HCT116 (cell line): Measurements from ENCODE around the gene SHC1.

Experiments used
- POLR2A ChIP-seq: IDR thresholded peaks from 2 replicates; pipeline ENCODE4 v1.7.0; 2011; ENCODE audit warnings: borderline replicate concordance; ENCODE audit not compliant: insufficient read depth, insufficient read length; ENCODE audit errors: extremely low read depth
- POLR2AphosphoS5 ChIP-seq: IDR thresholded peaks from 2 replicates; pipeline ENCODE4 v1.6.1; 2011; ENCODE audit warnings: mild to moderate bottlenecking, low read depth, low read length, moderate library complexity
- RAD21 ChIP-seq: IDR thresholded peaks from 2 replicates; pipeline ENCODE4 v1.6.1; 2012; ENCODE audit warnings: low read depth, mild to moderate bottlenecking
- SIN3A ChIP-seq: IDR thresholded peaks from 2 replicates; pipeline ENCODE4 v1.6.1; 2012; ENCODE audit warnings: low read depth
- TCF7L2 ChIP-seq: IDR thresholded peaks from 2 replicates; pipeline ENCODE4 v1.7.0; 2011; ENCODE audit warnings: borderline replicate concordance, inconsistent platforms; ENCODE audit not compliant: insufficient read depth, insufficient read length; ENCODE audit errors: extremely low read depth
- ZNF274 ChIP-seq: fragments of 200-500 bp; sonication (Bioruptor generic); IDR thresholded peaks from 2 replicates; pipeline ENCODE4 v1.6.1; 2014; ENCODE audit warnings: mild to moderate bottlenecking, low read depth, low read length, inconsistent platforms
- TF ChIP-seq, protein P1 (sequence below), 3 experiments: fragments of 200-600 bp in 1 of 3; sonication (generic) in 1 of 3; IDR thresholded peaks in 2 of 3; conservative IDR thresholded peaks in 1 of 3; 2 replicates each; pipeline ENCODE4 v1.5.1; 2012 to 2017; ENCODE audit warnings: low read depth in 2 of 3, low read length in 2 of 3, antibody characterized with exemption in 1 of 3, borderline replicate concordance in 1 of 3, control low read depth in 1 of 3, mild to moderate bottlenecking in 1 of 3, mixed read lengths in 1 of 3, mixed run types in 1 of 3, moderate library complexity in 1 of 3; ENCODE audit not compliant: insufficient read depth in 1 of 3
- TF ChIP-seq, protein P2 (sequence below): IDR thresholded peaks from 2 replicates; pipeline ENCODE4 v1.6.1; 2012; ENCODE audit warnings: low read depth
- TF ChIP-seq, protein P3 (sequence below): IDR thresholded peaks from 2 replicates; pipeline ENCODE4 v1.6.1; 2012

DNA sequence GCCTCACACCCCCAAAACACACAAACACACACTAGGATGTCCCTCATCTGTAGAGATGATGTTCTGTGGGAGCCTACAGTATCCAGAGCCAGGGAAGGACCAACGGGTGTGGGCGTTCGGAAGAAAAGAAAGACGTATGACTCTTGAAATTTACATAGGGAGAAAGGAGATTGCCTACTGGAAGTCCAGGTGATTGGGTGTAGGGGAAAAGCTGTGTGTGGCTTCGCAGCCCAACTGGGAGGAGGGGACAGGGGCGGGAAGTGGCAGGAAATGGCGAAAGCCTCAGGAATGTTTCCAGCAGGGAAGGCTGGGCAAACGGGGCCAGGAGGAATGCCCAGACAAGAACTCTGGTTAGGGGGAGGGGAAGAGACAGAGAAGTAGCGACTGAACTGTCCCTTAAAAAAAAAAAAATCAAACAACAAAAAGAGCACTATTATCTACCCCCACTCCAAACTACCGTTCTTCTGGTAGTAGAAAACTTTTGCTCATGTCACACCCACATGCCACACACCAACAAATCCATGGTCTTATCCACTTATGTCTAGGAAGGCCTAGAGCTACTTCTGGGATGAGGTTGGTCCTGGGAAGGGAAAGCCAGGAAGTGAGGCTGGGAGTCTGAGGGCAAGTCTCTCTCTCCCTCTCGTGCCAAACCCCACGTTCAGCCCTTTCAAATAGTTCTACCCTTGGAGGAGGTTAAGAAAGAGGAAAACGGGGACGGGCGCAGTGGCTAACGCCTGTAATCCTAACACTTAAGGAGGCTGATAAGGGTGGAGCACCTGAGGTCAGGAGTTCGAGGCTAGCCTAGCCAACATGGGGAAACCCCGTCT is 2.2 kb upstream of the SHC1 start:
- TF ChIP-seq POLR2A = peak; percentile 14
- TF ChIP-seq, protein P1, sequence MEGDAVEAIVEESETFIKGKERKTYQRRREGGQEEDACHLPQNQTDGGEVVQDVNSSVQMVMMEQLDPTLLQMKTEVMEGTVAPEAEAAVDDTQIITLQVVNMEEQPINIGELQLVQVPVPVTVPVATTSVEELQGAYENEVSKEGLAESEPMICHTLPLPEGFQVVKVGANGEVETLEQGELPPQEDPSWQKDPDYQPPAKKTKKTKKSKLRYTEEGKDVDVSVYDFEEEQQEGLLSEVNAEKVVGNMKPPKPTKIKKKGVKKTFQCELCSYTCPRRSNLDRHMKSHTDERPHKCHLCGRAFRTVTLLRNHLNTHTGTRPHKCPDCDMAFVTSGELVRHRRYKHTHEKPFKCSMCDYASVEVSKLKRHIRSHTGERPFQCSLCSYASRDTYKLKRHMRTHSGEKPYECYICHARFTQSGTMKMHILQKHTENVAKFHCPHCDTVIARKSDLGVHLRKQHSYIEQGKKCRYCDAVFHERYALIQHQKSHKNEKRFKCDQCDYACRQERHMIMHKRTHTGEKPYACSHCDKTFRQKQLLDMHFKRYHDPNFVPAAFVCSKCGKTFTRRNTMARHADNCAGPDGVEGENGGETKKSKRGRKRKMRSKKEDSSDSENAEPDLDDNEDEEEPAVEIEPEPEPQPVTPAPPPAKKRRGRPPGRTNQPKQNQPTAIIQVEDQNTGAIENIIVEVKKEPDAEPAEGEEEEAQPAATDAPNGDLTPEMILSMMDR (IDR thresholded peaks at IDR 0.05 in 2 of 3, conservative IDR thresholded peaks at IDR 0.05 in 1 of 3; ENCODE audit: borderline replicate concordance in 1 of 3, insufficient read depth in 1 of 3, low read depth in 2 of 3, low read length in 2 of 3) = no peak
- TF ChIP-seq ZNF274 = no peak
- TF ChIP-seq, protein P2, sequence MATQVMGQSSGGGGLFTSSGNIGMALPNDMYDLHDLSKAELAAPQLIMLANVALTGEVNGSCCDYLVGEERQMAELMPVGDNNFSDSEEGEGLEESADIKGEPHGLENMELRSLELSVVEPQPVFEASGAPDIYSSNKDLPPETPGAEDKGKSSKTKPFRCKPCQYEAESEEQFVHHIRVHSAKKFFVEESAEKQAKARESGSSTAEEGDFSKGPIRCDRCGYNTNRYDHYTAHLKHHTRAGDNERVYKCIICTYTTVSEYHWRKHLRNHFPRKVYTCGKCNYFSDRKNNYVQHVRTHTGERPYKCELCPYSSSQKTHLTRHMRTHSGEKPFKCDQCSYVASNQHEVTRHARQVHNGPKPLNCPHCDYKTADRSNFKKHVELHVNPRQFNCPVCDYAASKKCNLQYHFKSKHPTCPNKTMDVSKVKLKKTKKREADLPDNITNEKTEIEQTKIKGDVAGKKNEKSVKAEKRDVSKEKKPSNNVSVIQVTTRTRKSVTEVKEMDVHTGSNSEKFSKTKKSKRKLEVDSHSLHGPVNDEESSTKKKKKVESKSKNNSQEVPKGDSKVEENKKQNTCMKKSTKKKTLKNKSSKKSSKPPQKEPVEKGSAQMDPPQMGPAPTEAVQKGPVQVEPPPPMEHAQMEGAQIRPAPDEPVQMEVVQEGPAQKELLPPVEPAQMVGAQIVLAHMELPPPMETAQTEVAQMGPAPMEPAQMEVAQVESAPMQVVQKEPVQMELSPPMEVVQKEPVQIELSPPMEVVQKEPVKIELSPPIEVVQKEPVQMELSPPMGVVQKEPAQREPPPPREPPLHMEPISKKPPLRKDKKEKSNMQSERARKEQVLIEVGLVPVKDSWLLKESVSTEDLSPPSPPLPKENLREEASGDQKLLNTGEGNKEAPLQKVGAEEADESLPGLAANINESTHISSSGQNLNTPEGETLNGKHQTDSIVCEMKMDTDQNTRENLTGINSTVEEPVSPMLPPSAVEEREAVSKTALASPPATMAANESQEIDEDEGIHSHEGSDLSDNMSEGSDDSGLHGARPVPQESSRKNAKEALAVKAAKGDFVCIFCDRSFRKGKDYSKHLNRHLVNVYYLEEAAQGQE = no peak
- no peak for TF ChIP-seq RAD21
- TF ChIP-seq, protein P3, sequence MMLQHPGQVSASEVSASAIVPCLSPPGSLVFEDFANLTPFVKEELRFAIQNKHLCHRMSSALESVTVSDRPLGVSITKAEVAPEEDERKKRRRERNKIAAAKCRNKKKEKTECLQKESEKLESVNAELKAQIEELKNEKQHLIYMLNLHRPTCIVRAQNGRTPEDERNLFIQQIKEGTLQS = no peak
- TF ChIP-seq POLR2AphosphoS5 = peak; percentile 66
- no peak for TF ChIP-seq TCF7L2
- no peak for TF ChIP-seq SIN3A
